K562 (cell line): ENCODE measurements around the gene LRFN4. TPM values are rescaled to one million over a fixed set of nuclear protein-coding genes. Genes with fewer than 3 reads are reported as not detected.

Experiments
- ARNT ChIP-seq, 2 experiments: fragments of 450-650 bp; IDR thresholded peaks; 2 replicates each; pipeline ENCODE4 v1.6.1; 2016; ENCODE audit warnings: mild to moderate bottlenecking in 1 of 2
- MIER1 ChIP-seq: fragments of 450-650 bp; IDR thresholded peaks from 2 replicates; pipeline ENCODE4 v1.6.1; 2016; ENCODE audit warnings: antibody characterized with exemption, mild to moderate bottlenecking, low read depth
- POLR2G ChIP-seq: fragments of 200-400 bp; formaldehyde crosslinking; IDR thresholded peaks from 2 replicates; pipeline ENCODE4 v1.6.1; 2017; ENCODE audit warnings: low read depth, mild to moderate bottlenecking, antibody characterized with exemption, low read length, moderate library complexity
- polyA plus RNA-seq, 8 experiments: library from polyadenylated mRNA; depleted of rRNA in 4 of 8; stranded (reverse) in 5 of 8; unstranded in 3 of 8; fragments of >200 nt; fragmentation: Nextera tagmentation in 2 of 8; fragmentation: Illumina TruSeq in 1 of 8; extraction: Ambion mirVana in 2 of 8; extraction: Trizol in 1 of 8; gene quantifications; 2 replicates each; pipeline versions ENCODE4 v1.2.1 to v1.2.3, GENCODE V29; 2011 to 2014; ENCODE audit warnings: inconsistent platforms in 1 of 8, missing spikeins in 1 of 8
- total RNA-seq, 7 experiments: library from RNA; depleted of rRNA in 6 of 7; stranded (reverse); fragments of >200 nt in 6 of 7; fragmentation: Illumina TruSeq in 2 of 7; extraction: Trizol in 2 of 7; gene quantifications; 2 replicates each; pipeline versions ENCODE4 v1.2.1 to v1.2.3, GENCODE V29; 2011 to 2021; ENCODE audit warnings: low replicate concordance in 1 of 7
- TF ChIP-seq, protein P1 (sequence below): fragments of 200-600 bp; sonication (generic); IDR thresholded peaks from one replicate; pipeline ENCODE4 v1.6.1; 2012; ENCODE audit warnings: mild to moderate bottlenecking, low read depth, low read length, inconsistent platforms
- TF ChIP-seq, protein P2 (sequence below), 2 experiments: fragments of 450-650 bp in 1 of 2; sonication (generic) in 1 of 2; formaldehyde crosslinking in 1 of 2; IDR thresholded peaks; 2 replicates each; pipeline versions ENCODE4 v1.7.1 to v1.9.0; 2016 to 2022; ENCODE audit warnings: inconsistent platforms in 1 of 2, mild to moderate bottlenecking in 1 of 2, missing genetic modification reagents in 1 of 2

The LRFN4 gene
- total and polyA plus RNA-seq, 9 of the 15 experiments (the other 6 are each of a cell fraction or from before 2014, with no cell fraction given): 0.10 to 60.1 (median 6.7) TPM

DNA sequence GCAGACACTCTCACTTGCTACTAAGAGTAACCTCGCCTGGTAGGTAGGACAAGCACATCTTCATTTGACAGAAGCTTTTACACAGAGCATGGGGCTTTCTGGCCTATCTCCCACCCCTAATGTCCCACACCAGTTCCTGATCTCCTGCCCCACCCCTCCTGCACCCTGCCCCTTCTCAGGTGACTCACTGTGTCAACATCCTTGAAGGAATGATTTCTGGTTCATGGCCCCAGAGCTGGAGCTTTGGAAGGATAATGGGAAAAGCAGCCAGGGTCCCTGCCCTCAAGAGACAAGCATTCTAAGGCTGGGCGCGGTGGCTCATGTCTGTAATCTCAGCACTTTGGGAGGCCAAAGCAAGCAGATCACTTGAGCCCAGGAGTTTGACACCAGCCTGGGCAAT, 47.2 kb downstream of the LRFN4 start (continued):
- TF ChIP-seq, protein P1, sequence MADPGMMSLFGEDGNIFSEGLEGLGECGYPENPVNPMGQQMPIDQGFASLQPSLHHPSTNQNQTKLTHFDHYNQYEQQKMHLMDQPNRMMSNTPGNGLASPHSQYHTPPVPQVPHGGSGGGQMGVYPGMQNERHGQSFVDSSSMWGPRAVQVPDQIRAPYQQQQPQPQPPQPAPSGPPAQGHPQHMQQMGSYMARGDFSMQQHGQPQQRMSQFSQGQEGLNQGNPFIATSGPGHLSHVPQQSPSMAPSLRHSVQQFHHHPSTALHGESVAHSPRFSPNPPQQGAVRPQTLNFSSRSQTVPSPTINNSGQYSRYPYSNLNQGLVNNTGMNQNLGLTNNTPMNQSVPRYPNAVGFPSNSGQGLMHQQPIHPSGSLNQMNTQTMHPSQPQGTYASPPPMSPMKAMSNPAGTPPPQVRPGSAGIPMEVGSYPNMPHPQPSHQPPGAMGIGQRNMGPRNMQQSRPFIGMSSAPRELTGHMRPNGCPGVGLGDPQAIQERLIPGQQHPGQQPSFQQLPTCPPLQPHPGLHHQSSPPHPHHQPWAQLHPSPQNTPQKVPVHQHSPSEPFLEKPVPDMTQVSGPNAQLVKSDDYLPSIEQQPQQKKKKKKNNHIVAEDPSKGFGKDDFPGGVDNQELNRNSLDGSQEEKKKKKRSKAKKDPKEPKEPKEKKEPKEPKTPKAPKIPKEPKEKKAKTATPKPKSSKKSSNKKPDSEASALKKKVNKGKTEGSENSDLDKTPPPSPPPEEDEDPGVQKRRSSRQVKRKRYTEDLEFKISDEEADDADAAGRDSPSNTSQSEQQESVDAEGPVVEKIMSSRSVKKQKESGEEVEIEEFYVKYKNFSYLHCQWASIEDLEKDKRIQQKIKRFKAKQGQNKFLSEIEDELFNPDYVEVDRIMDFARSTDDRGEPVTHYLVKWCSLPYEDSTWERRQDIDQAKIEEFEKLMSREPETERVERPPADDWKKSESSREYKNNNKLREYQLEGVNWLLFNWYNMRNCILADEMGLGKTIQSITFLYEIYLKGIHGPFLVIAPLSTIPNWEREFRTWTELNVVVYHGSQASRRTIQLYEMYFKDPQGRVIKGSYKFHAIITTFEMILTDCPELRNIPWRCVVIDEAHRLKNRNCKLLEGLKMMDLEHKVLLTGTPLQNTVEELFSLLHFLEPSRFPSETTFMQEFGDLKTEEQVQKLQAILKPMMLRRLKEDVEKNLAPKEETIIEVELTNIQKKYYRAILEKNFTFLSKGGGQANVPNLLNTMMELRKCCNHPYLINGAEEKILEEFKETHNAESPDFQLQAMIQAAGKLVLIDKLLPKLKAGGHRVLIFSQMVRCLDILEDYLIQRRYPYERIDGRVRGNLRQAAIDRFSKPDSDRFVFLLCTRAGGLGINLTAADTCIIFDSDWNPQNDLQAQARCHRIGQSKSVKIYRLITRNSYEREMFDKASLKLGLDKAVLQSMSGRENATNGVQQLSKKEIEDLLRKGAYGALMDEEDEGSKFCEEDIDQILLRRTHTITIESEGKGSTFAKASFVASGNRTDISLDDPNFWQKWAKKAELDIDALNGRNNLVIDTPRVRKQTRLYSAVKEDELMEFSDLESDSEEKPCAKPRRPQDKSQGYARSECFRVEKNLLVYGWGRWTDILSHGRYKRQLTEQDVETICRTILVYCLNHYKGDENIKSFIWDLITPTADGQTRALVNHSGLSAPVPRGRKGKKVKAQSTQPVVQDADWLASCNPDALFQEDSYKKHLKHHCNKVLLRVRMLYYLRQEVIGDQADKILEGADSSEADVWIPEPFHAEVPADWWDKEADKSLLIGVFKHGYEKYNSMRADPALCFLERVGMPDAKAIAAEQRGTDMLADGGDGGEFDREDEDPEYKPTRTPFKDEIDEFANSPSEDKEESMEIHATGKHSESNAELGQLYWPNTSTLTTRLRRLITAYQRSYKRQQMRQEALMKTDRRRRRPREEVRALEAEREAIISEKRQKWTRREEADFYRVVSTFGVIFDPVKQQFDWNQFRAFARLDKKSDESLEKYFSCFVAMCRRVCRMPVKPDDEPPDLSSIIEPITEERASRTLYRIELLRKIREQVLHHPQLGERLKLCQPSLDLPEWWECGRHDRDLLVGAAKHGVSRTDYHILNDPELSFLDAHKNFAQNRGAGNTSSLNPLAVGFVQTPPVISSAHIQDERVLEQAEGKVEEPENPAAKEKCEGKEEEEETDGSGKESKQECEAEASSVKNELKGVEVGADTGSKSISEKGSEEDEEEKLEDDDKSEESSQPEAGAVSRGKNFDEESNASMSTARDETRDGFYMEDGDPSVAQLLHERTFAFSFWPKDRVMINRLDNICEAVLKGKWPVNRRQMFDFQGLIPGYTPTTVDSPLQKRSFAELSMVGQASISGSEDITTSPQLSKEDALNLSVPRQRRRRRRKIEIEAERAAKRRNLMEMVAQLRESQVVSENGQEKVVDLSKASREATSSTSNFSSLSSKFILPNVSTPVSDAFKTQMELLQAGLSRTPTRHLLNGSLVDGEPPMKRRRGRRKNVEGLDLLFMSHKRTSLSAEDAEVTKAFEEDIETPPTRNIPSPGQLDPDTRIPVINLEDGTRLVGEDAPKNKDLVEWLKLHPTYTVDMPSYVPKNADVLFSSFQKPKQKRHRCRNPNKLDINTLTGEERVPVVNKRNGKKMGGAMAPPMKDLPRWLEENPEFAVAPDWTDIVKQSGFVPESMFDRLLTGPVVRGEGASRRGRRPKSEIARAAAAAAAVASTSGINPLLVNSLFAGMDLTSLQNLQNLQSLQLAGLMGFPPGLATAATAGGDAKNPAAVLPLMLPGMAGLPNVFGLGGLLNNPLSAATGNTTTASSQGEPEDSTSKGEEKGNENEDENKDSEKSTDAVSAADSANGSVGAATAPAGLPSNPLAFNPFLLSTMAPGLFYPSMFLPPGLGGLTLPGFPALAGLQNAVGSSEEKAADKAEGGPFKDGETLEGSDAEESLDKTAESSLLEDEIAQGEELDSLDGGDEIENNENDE: no peak
- TF ChIP-seq POLR2G (no peak), MIER1 (no peak), ARNT (IDR thresholded peaks at IDR 0.05) (no peak)
- TF ChIP-seq, protein P2, sequence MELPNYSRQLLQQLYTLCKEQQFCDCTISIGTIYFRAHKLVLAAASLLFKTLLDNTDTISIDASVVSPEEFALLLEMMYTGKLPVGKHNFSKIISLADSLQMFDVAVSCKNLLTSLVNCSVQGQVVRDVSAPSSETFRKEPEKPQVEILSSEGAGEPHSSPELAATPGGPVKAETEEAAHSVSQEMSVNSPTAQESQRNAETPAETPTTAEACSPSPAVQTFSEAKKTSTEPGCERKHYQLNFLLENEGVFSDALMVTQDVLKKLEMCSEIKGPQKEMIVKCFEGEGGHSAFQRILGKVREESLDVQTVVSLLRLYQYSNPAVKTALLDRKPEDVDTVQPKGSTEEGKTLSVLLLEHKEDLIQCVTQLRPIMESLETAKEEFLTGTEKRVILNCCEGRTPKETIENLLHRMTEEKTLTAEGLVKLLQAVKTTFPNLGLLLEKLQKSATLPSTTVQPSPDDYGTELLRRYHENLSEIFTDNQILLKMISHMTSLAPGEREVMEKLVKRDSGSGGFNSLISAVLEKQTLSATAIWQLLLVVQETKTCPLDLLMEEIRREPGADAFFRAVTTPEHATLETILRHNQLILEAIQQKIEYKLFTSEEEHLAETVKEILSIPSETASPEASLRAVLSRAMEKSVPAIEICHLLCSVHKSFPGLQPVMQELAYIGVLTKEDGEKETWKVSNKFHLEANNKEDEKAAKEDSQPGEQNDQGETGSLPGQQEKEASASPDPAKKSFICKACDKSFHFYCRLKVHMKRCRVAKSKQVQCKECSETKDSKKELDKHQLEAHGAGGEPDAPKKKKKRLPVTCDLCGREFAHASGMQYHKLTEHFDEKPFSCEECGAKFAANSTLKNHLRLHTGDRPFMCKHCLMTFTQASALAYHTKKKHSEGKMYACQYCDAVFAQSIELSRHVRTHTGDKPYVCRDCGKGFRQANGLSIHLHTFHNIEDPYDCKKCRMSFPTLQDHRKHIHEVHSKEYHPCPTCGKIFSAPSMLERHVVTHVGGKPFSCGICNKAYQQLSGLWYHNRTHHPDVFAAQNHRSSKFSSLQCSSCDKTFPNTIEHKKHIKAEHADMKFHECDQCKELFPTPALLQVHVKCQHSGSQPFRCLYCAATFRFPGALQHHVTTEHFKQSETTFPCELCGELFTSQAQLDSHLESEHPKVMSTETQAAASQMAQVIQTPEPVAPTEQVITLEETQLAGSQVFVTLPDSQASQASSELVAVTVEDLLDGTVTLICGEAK (IDR thresholded peaks at IDR 0.05): no peak
- TF ChIP-seq, protein P2 (CRISPR knock-in tag; IDR thresholded peaks at IDR 0.05): no peak
